Gastroesophageal sphincter (tissue), 3 donors: Measurements from ENCODE around the gene GPR139.

ENCODE experiments used
- POLR2A ChIP-seq, 2 donors: fragments of 450-650 bp; IDR thresholded peaks; one replicate each; pipeline ENCODE4 v1.6.1; 2017; ENCODE audit warnings: antibody characterized with exemption in 2 of 2, mild to moderate bottlenecking in 2 of 2, moderate library complexity in 1 of 2
- TF ChIP-seq, protein P1 (sequence below), 4 experiments: fragments of 200-600 bp in 2 of 4; fragments of 450-650 bp in 2 of 4; sonication (generic) in 1 of 4; IDR thresholded peaks; one replicate each; pipeline ENCODE4 v1.5.1; 2017 to 2019; ENCODE audit warnings: antibody characterized with exemption in 4 of 4, mild to moderate bottlenecking in 2 of 4, moderate library complexity in 2 of 4

GRCh38 chr16:20029611-20030010 lies 44.1 kb downstream of the GPR139 start:
- TF ChIP-seq, protein P1, sequence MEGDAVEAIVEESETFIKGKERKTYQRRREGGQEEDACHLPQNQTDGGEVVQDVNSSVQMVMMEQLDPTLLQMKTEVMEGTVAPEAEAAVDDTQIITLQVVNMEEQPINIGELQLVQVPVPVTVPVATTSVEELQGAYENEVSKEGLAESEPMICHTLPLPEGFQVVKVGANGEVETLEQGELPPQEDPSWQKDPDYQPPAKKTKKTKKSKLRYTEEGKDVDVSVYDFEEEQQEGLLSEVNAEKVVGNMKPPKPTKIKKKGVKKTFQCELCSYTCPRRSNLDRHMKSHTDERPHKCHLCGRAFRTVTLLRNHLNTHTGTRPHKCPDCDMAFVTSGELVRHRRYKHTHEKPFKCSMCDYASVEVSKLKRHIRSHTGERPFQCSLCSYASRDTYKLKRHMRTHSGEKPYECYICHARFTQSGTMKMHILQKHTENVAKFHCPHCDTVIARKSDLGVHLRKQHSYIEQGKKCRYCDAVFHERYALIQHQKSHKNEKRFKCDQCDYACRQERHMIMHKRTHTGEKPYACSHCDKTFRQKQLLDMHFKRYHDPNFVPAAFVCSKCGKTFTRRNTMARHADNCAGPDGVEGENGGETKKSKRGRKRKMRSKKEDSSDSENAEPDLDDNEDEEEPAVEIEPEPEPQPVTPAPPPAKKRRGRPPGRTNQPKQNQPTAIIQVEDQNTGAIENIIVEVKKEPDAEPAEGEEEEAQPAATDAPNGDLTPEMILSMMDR (IDR thresholded peaks at IDR 0.05), result no peak
- no peak for TF ChIP-seq POLR2A (IDR thresholded peaks at IDR 0.05)
